DND-41 (cell line): ENCODE measurements around the gene ABCC12.

Experiments used
- ATAC-seq: fragments of 200-7000 bp; cut with Tn5 transposase; 3 replicates; pipeline ENCODE4 v1.9.1; 2021; ENCODE audit warnings: low read depth; ENCODE audit not compliant: insufficient read depth
- DNase-seq: peaks from one replicate; pipeline ENCODE4 v3.0.0-alpha.2; 2020
- H2AFZ ChIP-seq: 2 replicates; pipeline ENCODE4 v1.6.0; 2012; ENCODE audit warnings: low read depth, low read length
- H3K27ac ChIP-seq: 2 replicates; pipeline ENCODE4 v1.5.1; 2012; ENCODE audit warnings: low read length, inconsistent platforms
- H3K27me3 ChIP-seq: fragments of 200-600 bp; sonication (generic); 2 replicates; pipeline ENCODE4 v1.6.0; 2012; ENCODE audit warnings: low read length, mild to moderate bottlenecking, inconsistent platforms; ENCODE audit not compliant: insufficient read depth, poor library complexity
- H3K36me3 ChIP-seq: 2 replicates; pipeline ENCODE4 v1.5.1; 2012; ENCODE audit warnings: low read length, inconsistent platforms; ENCODE audit not compliant: insufficient read depth
- H3K4me1 ChIP-seq: 2 replicates; pipeline ENCODE4 v1.5.1; 2012; ENCODE audit warnings: mild to moderate bottlenecking, low read length; ENCODE audit not compliant: insufficient read depth
- H3K4me2 ChIP-seq: 2 replicates; pipeline ENCODE4 v1.6.0; 2012; ENCODE audit warnings: mild to moderate bottlenecking, moderate library complexity, low read length, inconsistent platforms; ENCODE audit not compliant: insufficient read depth
- H3K4me3 ChIP-seq, 2 experiments: fragments of 200-600 bp in 1 of 2; shearing (Covaris generic) in 1 of 2; 2 replicates each; pipeline ENCODE4 v1.5.1; 2012 to 2016; ENCODE audit warnings: inconsistent platforms in 2 of 2, low read length in 2 of 2, mild to moderate bottlenecking in 2 of 2, low read depth in 1 of 2, moderate library complexity in 1 of 2
- H3K79me2 ChIP-seq: 2 replicates; pipeline ENCODE4 v1.6.0; 2012; ENCODE audit warnings: low read length, inconsistent platforms; ENCODE audit not compliant: insufficient read depth
- H3K9ac ChIP-seq: 2 replicates; pipeline ENCODE4 v1.6.0; 2012; ENCODE audit warnings: low read depth, mild to moderate bottlenecking, inconsistent platforms, low read length, moderate library complexity
- H3K9me3 ChIP-seq: 2 replicates; pipeline ENCODE4 v1.5.1; 2012; ENCODE audit warnings: low read length, moderate library complexity, mild to moderate bottlenecking, inconsistent platforms; ENCODE audit not compliant: insufficient read depth, severe bottlenecking
- H4K20me1 ChIP-seq: 2 replicates; pipeline ENCODE4 v1.6.0; 2012; ENCODE audit warnings: low read length; ENCODE audit not compliant: insufficient read depth
- EZH2 ChIP-seq: IDR thresholded peaks from 3 replicates; pipeline ENCODE4 v1.6.1; 2012; ENCODE audit warnings: borderline replicate concordance, low read depth, mild to moderate bottlenecking, moderate library complexity, low read length, inconsistent platforms; ENCODE audit not compliant: severe bottlenecking
- TF ChIP-seq, protein P1 (sequence below): IDR thresholded peaks from 2 replicates; pipeline ENCODE4 v1.5.1; 2012; ENCODE audit warnings: borderline replicate concordance, low read length, moderate library complexity, mild to moderate bottlenecking; ENCODE audit not compliant: poor library complexity, severe bottlenecking; ENCODE audit errors: extremely low read depth

The ABCC12 gene

DNA sequence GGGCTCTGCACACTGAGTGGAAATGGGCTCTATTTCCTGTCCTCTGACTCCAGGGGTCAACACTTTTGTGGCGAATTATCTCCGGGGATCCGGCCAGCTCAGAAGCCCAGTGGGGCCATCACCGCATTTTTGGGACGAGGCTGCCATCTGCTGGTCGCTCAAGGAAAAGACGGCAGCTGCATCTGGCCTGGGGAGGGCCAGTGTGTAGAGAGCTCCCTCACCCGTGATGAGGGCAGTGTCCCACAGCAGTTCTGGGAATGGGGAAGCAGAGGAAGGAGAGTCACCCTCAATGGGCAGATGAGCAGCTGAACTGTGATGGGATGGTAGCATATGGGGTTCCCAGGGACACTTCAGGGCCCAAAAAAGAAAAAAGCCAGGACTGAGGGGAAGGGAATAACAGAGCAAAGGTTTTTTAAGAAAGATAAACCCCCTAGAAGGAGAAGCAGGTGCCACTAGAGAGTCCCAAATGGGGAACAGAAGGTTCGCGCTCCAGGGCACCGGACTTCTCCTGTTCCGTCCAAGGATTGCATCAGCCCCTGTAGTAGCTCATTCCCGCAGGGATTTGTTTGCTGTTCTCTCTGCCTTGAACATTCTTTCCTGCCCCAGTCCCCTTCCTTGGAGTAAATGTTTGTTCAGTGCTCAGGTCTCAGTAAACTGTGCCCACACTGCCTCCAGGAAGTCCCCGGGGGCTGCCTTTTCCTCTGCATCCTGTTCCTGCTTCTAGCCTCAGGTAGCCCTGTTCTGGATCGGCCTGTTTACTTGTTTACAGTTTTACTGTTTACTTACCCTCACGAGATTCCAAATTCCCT, 9.3 kb upstream of the ABCC12 start:
- Histone ChIP-seq H3K4me2 (peak overlapping the region; percentile 25; the same call in 1 of the 2 replicates), H3K4me3 (no peak overlapping the region), H3K27me3 (no peaks in the 10 kb centered on the region), H3K36me3 (no peaks in the 10 kb centered on the region), H4K20me1 (no peaks in the 10 kb centered on the region), H3K27ac (no peak overlapping the region), H2AFZ (no peak overlapping the region; the same call in 1 of the 2 replicates), H3K4me1 (peaks cover 4% of the 10 kb centered on the region; the same call in 1 of the 2 replicates), H3K9me3 (no peaks in the 10 kb centered on the region), H3K9ac (no peak overlapping the region), H3K79me2 (no peaks in the 10 kb centered on the region)
- ATAC-seq (peak; percentile 92), DNase-seq (peak; percentile 57)
- TF ChIP-seq, protein P1, sequence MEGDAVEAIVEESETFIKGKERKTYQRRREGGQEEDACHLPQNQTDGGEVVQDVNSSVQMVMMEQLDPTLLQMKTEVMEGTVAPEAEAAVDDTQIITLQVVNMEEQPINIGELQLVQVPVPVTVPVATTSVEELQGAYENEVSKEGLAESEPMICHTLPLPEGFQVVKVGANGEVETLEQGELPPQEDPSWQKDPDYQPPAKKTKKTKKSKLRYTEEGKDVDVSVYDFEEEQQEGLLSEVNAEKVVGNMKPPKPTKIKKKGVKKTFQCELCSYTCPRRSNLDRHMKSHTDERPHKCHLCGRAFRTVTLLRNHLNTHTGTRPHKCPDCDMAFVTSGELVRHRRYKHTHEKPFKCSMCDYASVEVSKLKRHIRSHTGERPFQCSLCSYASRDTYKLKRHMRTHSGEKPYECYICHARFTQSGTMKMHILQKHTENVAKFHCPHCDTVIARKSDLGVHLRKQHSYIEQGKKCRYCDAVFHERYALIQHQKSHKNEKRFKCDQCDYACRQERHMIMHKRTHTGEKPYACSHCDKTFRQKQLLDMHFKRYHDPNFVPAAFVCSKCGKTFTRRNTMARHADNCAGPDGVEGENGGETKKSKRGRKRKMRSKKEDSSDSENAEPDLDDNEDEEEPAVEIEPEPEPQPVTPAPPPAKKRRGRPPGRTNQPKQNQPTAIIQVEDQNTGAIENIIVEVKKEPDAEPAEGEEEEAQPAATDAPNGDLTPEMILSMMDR: peak; percentile 89
- no peak for TF ChIP-seq EZH2

DNA sequence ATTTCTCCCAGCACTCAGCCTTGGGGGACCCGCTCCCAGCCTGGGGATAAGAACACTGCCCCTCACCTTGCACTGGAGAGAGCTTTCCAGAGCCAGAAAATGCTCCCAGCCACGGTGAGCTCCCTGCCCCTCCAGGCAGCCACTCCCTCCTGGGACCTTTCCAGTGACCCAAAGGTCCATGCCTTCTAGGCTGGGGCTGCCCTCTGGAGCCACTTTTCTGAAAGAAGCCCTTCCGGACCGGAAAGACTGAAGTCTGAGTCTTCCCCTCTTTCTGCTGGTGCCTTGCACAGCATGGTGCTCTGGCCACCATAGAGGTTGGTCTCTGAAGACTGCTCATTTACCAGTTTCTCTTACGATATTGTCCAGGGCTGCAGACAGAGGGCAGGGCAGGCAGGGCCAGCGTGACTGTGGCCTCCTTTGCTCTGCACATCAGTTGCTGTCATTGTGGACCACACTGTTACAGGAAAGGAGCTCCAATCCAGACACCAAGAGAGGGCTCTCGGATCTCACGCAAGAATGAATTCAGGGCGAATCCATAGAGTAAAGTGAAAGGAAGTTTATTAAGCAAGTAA, 7.1 kb upstream of the ABCC12 start:
- H3K79me2 ChIP-seq: no peaks in the 10 kb centered on the region
- no peak overlapping the region for H3K4me3 ChIP-seq
- H3K27ac ChIP-seq: no peak overlapping the region
- no peaks in the 10 kb centered on the region for H3K36me3 ChIP-seq
- H4K20me1 ChIP-seq: no peaks in the 10 kb centered on the region
- DNase-seq: no peak
- no peak for ATAC-seq
- H2AFZ ChIP-seq: no peak overlapping the region
- no peak for TF ChIP-seq EZH2
- TF ChIP-seq, protein P1: no peak
- H3K27me3 ChIP-seq: peaks cover 3% of the 10 kb centered on the region
- H3K4me1 ChIP-seq: peaks cover 4% of the 10 kb centered on the region; the same call in 1 of the 2 replicates
- no peak overlapping the region for H3K9ac ChIP-seq
- no peaks in the 10 kb centered on the region for H3K9me3 ChIP-seq
- H3K4me2 ChIP-seq: no peak overlapping the region

DNA sequence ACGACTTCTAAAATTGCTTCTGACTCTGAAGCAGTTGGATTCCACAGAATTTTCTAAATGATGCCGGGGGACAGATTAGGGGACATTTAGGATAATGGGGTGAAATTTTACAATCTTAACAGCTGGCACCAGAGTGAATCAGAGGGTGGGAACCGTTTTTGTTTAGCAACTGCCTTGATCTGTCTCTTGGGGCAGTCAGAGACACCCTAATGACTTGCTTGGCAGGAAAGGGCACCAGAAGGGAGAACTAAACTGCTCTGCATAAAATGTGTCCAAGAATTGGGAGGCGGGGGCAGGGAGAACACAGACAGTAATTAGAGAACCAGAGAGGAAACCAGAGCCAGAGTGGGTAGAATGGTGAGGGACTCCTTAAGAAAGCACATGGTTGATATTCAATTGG, 6.1 kb upstream of the ABCC12 start:
- no peak overlapping the region for H3K27ac ChIP-seq
- H3K4me1 ChIP-seq: peaks cover 4% of the 10 kb centered on the region; the same call in 1 of the 2 replicates
- no peaks in the 10 kb centered on the region for H3K79me2 ChIP-seq
- ATAC-seq: no peak
- no peaks in the 10 kb centered on the region for H3K36me3 ChIP-seq
- H3K4me2 ChIP-seq: no peak overlapping the region
- no peaks in the 10 kb centered on the region for H4K20me1 ChIP-seq
- peaks cover 3% of the 10 kb centered on the region for H3K27me3 ChIP-seq
- no peaks in the 10 kb centered on the region for H3K9me3 ChIP-seq
- no peak overlapping the region for H3K9ac ChIP-seq
- TF ChIP-seq EZH2: no peak
- TF ChIP-seq, protein P1: no peak
- H2AFZ ChIP-seq: no peak overlapping the region
- no peak for DNase-seq
- H3K4me3 ChIP-seq: no peak overlapping the region
